Mononuclear cell (primary cell): ENCODE data around the gene PCDHA10. TPM values are rescaled to one million over a fixed set of nuclear protein-coding genes. Genes with fewer than 3 reads are reported as not detected.
"Not testable (repeated sequence)": the region's sequence is repeated elsewhere in the genome, so short reads cannot be mapped to it uniquely, and the experiment has no call there.

Experiments
- H3K27me3 ChIP-seq: 2 replicates; pipeline ENCODE4 v1.6.0; 2011; ENCODE audit warnings: low read length, control low read depth; ENCODE audit not compliant: insufficient read depth
- H3K4me1 ChIP-seq: 2 replicates; pipeline ENCODE4 v1.5.1; 2011; ENCODE audit warnings: mild to moderate bottlenecking, low read length, control low read depth; ENCODE audit not compliant: insufficient read depth
- H3K4me3 ChIP-seq: 2 replicates; pipeline ENCODE4 v1.5.1; 2011; ENCODE audit warnings: mild to moderate bottlenecking, low read length, moderate library complexity
- H3K9me3 ChIP-seq: 2 replicates; pipeline ENCODE4 v1.5.1; 2011; ENCODE audit warnings: low read depth, mild to moderate bottlenecking, control low read depth, low read length
- total RNA-seq: library from RNA; depleted of rRNA; stranded (reverse); fragments of >200 nt; gene quantifications from one replicate; pipeline ENCODE4 v1.2.3, GENCODE V29; 2012

The PCDHA10 gene
- total RNA-seq, 1 donor = not detected

DNA sequence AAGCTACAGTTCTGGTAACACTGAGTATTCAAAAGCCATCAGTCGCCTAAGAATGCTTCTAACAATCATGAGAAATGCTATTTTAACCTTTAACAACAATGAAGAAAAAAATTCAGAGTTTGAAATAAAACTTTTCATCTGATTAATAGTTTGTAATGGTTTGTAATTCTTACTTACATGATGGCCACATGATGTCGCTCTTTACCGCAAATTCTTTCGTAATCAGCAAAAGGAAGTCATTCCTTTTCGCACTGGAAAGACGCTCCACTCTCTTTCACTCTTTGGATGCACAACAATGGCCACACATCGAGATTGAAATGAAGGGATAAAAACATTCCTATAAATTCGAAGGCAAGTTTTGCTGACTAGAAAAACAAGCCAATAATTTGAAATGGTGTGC is 21.7 kb upstream of the PCDHA10 start, which contains the start of gene PCDHA7:
Gene PCDHA7, plus strand, starts transcription at position 277 of the 400 bp plus-strand sequence. Its CDS starts 115 bp downstream, at position 392.
- no peaks in the 10 kb centered on the region for H3K4me1 ChIP-seq
- H3K4me3 ChIP-seq = no peak within 1 kb of the TSS
- peaks cover 40% of the 10 kb centered on the region for H3K27me3 ChIP-seq
- peaks cover 18% of the 10 kb centered on the region for H3K9me3 ChIP-seq

DNA sequence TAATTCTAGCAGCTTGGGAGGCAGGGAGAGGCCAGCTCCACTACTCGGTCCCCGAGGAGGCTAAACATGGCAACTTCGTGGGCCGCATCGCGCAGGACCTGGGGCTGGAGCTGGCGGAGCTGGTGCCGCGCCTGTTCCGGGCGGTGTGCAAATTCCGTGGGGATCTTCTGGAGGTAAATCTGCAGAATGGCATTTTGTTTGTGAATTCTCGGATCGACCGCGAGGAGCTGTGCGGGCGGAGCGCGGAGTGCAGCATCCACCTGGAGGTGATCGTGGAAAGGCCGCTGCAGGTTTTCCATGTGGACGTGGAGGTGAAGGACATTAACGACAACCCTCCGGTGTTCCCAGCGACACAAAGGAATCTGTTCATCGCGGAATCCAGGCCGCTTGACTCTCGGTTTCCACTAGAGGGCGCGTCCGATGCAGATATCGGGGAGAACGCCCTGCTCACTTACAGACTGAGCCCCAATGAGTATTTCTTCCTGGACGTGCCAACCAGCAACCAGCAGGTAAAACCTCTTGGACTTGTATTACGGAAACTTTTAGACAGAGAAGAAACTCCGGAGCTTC is 21.2 kb upstream of the PCDHA10 start:
- H3K9me3 ChIP-seq = peaks cover 18% of the 10 kb centered on the region
- peaks cover 40% of the 10 kb centered on the region for H3K27me3 ChIP-seq
- not testable (repeated sequence) for H3K4me1 ChIP-seq, H3K4me3 ChIP-seq

DNA sequence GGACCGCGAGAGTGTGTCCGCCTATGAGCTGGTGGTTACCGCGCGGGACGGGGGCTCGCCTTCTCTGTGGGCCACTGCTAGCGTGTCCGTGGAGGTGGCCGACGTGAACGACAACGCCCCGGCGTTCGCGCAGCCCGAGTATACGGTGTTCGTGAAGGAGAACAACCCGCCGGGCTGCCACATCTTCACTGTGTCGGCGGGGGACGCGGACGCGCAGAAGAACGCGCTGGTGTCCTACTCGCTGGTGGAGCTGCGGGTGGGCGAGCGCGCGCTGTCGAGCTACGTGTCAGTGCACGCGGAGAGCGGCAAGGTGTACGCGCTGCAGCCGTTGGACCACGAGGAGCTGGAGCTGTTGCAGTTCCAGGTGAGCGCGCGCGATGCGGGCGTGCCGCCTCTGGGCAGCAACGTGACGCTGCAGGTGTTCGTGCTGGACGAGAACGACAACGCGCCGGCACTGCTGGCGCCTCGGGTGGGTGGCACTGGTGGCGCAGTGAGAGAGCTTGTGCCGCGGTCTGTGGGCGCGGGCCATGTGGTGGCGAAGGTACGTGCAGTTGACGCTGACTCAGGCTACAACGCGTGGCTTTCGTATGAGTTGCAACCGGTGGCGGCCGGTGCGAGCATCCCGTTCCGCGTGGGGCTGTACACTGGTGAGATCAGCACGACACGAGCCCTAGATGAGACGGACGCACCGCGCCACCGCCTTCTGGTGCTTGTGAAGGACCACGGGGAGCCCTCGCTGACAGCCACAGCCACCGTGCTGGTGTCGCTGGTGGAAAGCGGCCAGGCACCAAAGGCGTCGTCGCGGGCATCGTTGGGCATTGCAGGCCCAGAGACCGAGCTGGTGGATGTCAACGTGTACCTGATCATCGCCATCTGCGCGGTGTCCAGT is 19.8 kb upstream of the PCDHA10 start:
- Histone ChIP-seq H3K4me1 (no peaks in the 10 kb centered on the region), H3K4me3 (no peak overlapping the region), H3K27me3 (peaks cover 44% of the 10 kb centered on the region), H3K9me3 (peaks cover 23% of the 10 kb centered on the region)

DNA sequence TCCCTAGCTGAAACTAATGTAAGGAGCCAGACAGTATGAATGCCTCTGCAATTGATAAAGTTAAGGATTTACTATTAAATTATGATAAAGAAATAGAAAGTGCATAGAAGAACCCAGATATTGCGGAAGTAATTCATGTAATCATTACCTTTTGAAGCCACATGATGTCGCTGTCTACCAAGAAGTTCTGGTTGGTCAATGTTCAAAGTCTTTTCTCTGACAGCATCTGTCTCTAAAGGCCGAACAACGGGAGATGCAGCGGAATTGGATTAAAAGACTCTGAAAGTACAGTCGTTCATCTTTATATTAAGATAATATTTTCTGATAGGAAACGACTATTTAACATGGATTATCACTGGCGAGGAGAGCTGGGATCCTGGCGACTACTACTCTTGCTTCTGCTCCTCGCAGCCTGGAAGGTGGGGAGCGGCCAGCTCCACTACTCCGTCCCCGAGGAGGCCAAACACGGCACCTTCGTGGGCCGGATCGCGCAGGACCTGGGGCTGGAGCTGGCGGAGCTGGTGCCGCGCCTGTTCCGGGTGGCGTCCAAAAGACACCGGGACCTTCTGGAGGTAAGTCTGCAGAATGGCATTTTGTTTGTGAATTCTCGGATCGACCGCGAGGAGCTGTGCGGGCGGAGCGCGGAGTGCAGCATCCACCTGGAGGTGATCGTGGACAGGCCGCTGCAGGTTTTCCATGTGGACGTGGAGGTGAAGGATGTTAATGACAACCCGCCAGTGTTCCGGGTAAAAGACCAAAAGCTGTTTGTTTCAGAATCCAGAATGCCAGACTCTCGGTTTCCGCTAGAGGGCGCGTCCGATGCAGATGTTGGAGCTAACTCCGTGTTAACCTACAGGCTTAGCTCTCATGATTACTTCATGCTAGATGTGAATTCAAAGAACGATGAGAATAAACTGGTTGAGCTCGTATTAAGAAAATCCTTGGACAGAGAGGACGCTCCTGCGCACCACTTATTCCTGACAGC is 14.4 kb upstream of the PCDHA10 start, which contains the start of gene PCDHA8:
Gene PCDHA8, plus strand, starts transcription at position 210 of the 985 bp plus-strand sequence. Its CDS starts 135 bp downstream, at position 345.
- Histone ChIP-seq H3K27me3 (peaks cover 14% of the 10 kb centered on the region), H3K4me1 (no peaks in the 10 kb centered on the region), H3K4me3 (no peak within 1 kb of the TSS), H3K9me3 (peaks cover 5% of the 10 kb centered on the region)

DNA sequence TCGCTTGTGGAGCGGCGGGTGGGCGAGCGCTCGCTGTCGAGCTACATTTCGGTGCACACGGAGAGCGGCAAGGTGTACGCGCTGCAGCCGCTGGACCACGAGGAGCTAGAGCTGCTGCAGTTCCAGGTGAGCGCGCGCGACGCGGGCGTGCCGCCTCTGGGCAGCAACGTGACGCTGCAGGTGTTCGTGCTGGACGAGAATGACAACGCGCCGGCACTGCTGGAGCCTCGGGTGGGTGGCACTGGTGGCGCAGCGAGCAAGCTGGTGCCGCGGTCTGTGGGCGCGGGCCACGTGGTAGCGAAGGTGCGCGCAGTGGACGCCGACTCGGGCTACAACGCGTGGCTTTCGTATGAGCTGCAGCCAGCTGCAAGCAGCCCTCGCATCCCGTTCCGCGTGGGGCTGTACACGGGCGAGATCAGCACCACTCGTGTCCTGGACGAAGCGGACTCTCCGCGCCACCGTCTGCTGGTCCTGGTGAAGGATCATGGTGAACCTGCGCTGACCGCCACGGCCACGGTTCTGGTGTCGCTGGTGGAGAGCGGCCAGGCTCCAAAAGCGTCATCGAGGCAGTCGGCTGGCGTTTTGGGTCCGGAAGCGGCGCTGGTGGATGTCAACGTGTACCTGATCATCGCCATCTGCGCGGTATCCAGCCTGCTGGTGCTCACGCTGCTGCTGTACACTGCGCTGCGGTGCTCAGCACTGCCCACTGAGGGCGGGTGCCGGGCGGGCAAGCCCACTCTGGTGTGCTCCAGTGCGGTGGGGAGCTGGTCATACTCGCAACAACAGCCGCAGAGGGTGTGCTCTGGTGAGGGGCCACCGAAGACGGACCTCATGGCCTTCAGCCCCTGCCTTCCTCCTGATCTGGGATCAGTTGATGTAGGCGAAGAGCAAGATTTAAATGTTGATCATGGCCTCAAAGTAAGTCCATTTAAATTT is 12.6 kb upstream of the PCDHA10 start:
- peaks cover 12% of the 10 kb centered on the region for H3K27me3 ChIP-seq
- H3K4me3 ChIP-seq = no peak overlapping the region
- peaks cover 11% of the 10 kb centered on the region for H3K9me3 ChIP-seq
- H3K4me1 ChIP-seq = no peaks in the 10 kb centered on the region

DNA sequence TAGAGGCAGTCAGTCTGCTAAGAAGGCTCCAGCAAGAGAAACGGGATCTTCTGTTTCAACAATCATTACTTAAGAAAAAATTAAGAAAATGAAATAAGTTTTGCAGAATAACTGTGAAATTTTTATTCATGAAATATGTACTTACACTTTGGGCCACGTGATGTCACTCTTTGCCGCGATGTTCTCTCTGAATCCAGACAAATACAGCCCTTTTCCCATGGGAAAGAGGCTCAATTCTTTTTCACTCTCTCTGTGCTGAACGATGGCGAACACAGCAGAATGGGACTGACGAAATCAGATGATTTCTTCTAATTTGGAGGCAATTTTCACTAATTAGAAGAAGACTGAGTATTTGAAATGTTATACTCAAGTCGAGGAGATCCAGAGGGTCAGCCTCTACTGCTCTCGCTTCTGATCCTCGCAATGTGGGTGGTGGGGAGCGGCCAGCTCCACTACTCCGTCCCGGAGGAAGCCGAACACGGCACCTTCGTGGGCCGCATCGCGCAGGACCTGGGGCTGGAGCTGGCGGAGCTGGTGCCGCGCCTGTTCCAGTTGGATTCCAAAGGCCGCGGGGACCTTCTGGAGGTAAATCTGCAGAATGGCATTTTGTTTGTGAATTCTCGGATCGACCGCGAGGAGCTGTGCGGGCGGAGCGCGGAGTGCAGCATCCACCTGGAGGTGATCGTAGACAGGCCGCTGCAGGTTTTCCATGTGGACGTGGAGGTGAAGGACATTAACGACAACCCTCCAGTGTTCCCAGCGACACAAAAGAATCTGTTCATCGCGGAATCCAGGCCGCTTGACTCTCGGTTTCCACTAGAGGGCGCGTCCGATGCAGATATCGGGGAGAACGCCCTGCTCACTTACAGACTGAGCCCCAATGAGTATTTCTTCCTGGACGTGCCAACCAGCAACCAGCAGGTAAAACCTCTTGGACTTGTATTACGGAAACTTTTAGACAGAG is 7.3 kb upstream of the PCDHA10 start, which contains the start of gene PCDHA9:
Gene PCDHA9, plus strand, starts transcription at position 244 of the 964 bp plus-strand sequence. Its CDS starts 114 bp downstream, at position 358.
- not testable (repeated sequence) for H3K27me3 ChIP-seq, H3K4me1 ChIP-seq, H3K4me3 ChIP-seq, H3K9me3 ChIP-seq

DNA sequence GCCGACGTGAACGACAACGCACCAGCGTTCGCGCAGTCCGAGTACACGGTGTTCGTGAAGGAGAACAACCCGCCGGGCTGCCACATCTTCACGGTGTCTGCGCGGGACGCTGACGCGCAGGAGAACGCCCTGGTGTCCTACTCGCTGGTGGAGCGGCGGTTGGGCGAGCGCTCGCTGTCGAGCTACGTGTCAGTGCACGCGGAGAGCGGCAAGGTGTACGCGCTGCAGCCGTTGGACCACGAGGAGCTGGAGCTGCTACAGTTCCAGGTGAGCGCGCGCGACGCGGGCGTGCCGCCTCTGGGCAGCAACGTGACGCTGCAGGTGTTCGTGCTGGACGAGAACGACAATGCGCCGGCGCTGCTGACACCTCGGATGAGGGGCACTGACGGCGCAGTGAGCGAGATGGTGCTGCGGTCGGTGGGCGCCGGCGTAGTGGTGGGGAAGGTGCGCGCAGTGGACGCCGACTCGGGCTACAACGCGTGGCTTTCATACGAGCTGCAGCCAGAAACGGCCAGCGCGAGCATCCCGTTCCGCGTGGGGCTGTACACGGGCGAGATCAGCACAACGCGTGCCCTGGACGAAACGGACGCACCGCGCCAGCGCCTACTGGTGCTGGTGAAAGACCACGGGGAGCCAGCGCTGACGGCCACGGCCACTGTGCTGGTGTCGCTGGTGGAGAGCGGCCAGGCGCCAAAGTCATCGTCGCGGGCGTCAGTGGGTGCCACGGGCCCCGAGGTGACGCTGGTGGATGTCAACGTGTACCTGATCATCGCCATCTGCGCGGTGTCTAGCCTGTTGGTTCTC is 5.7 kb upstream of the PCDHA10 start:
- H3K4me1 ChIP-seq, H3K9me3 ChIP-seq, H3K4me3 ChIP-seq: not testable (repeated sequence)
- H3K27me3 ChIP-seq = peaks cover 10% of the 10 kb centered on the region

DNA sequence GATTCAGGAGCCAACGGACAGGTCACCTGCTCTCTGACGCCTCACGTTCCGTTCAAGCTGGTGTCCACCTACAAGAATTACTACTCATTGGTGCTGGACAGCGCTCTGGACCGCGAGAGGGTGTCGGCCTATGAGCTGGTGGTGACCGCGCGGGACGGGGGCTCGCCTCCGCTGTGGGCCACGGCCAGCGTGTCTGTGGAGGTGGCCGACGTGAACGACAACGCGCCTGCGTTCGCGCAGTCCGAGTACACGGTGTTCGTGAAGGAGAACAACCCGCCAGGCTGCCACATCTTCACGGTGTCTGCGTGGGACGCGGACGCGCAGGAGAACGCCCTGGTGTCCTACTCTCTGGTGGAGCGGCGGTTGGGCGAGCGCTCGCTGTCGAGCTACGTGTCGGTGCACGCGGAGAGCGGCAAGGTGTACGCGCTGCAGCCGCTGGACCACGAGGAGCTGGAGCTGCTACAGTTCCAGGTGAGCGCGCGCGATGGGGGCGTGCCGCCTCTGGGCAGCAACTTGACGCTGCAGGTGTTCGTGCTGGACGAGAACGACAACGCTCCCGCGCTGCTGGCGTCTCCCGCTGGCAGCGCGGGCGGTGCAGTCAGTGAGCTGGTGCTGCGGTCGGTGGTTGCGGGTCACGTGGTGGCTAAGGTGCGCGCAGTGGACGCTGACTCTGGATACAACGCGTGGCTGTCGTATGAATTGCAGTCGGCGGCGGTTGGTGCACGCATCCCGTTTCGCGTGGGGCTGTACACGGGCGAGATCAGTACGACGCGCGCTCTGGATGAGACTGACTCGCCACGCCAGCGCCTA is 1.7 kb downstream of the PCDHA10 start:
- Histone ChIP-seq H3K9me3 (no peaks in the 10 kb centered on the region), H3K27me3 (peaks cover 16% of the 10 kb centered on the region), H3K4me3 (no peak overlapping the region), H3K4me1 (no peaks in the 10 kb centered on the region)

DNA sequence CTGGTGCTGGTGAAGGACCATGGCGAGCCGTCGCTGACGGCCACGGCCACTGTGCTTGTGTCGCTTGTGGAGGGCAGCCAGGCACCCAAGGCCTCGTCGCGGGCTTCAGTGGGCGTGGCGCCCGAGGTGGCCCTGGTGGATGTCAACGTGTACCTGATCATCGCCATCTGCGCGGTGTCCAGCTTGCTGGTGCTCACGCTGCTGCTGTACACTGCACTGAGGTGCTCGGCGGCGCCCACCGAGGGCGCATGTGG is 2.2 kb downstream of the PCDHA10 start:
- no peak overlapping the region for H3K4me3 ChIP-seq
- no peaks in the 10 kb centered on the region for H3K4me1 ChIP-seq
- peaks cover 16% of the 10 kb centered on the region for H3K27me3 ChIP-seq
- no peaks in the 10 kb centered on the region for H3K9me3 ChIP-seq

DNA sequence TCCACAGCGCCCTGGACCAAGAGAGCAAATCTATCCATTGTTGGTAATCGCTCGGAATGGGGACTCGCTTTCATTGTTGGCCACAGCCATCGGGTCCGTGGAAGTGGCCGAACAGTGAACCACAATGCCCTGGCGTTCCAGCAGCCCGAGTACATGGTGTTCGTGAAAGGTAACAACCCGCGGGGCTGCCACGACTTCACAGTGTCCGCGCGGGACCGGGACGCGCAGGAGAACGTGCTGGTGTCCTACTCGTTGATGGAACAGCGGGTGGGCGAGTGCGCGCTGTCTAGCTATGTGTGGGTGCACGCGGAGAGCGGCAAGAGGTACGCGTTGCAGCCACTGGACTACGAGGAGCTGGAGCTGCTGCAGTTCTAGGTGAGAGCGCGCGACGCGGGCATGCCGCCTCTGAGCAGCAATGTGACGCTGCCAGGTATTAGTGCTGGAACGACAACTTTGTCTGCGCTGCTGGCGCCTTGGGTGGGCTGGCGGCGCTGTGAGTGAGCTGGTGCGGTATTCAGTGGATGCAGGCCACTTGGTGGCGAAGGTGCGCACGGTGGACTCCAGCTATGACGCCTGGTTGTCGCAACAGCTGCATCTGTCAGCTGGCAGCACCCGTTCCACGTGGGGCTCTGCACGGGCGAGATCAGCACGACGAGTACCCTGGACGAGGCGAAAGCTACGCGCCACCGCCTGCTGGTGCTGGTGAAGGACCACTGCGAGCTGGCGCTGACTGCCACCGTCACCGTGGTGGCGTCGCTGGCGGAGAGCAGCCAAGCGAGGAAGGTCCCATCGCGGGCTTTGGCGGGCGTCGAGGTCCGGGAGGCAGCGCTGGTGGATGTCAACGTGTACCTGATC is 7.0 kb downstream of the PCDHA10 start:
- no peaks in the 10 kb centered on the region for H3K9me3 ChIP-seq
- H3K4me1 ChIP-seq = no peaks in the 10 kb centered on the region
- no peak overlapping the region for H3K4me3 ChIP-seq
- peaks cover 11% of the 10 kb centered on the region for H3K27me3 ChIP-seq
